Activated effector memory CD4-positive, alpha-beta T cell treated with Interleukin-2 at 50 U/mL for 16 hours (primary cell): ENCODE data around the gene PDK4.
"Not testable (repeated sequence)": the region's sequence is repeated elsewhere in the genome, so short reads cannot be mapped to it uniquely, and the experiment has no call there.

ENCODE experiments used
- DNase-seq: peaks from one replicate; pipeline ENCODE4 v3.0.0-alpha.2; 2020

PDK4 gene

DNA sequence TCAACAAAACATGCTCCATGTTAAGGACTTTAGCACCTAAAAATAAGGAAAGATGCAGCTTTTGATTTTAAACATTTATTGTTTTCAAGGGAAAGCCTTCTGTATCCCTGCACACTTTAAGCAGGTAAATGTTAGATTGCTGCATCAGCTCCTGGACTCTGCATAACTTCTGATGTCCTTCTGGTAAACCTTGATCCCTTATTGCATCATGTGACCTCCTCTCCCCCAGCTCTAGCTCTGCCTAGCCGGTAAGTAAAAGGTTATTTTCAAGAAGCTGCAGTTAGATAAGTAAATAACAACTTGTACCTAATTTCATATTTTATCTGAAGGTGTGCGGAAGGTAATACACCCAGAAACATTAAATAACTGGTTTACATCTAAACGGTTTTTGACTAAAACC lies 37.5 kb downstream of the PDK4 start:
- DNase-seq: no peak

DNA sequence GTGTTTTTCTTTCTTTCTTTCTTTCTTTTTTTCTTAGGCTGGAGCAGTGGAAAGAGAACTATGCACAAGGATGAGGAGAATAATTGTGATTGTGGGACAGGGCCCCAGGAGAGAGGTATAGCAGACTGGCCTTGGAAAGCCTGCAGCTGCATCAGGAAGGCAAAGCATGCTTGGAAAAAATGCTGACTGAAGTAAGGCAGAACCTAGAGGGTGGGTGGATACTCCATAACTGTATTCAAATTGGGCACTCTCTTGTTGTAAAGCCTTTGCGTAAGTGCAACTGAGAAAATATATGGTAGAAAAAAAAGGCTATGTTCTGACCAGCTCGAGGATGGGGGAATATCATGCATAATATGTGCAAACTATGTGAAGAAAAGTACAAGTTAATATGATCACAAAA lies 39.5 kb downstream of the PDK4 start:
- no peak for DNase-seq

DNA sequence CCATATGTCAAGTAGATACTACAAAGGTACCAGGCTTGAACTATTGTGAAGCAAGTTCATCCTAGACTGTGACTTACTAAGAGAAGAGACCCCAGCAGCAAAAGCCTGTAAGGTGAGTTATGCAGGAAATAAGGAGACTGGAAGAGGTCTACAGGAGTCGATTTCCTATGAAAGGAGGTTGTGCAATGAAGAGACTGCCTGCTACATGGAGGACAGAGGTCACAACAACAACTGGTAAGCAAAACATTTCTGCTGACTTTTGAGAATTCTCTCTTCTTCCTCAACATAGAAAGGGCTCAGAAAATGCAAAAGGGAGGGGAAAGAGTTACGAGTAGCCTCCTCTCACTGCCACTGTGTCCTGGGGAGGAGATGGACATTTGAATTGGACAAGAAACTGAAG lies 42.4 kb downstream of the PDK4 start:
- DNase-seq: no peak

DNA sequence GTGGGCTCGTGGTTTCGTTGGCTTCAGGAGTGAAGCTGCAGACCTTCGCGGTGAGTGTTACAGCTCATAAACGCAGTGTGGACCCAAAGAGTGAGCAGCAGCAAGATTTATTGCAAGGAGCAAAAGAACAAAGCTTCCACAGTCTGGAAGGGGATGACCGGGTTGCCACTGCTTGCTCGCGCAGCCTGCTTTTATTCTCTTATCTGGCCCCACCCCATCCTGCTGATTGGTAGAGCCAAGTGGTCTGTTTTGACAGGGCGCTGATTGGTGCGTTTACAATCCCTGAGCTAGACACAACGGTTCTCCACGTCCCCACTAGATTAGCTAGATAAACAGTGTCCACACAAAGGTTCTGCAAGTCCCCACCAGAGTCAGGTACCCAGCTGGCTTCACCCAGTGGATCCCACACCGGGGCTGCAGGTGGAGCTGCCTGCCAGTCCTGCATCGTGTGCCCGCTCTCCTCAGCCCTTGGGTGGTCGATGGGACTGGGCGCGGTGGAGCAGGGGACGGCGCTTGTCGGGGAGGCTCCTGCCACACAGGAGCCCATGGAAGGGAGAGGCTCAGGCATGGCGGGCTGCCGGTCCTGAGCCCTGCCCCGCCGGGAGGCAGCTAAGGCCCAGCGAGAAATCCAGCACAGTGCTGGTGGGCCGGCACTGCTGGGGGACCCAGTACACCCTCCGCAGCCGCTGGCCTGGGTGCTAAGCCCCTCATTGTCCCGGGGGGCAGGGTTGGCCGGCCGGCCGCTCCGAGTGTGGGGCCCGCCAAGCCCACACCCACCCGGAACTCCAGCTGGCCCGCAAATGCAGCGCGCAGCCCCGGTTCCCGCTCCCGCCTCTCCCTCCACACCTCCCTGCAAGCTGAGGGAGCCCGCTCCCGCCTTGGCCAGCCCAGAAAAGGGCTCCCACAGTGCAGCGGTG lies 44.0 kb downstream of the PDK4 start:
- not testable (repeated sequence) for DNase-seq

DNA sequence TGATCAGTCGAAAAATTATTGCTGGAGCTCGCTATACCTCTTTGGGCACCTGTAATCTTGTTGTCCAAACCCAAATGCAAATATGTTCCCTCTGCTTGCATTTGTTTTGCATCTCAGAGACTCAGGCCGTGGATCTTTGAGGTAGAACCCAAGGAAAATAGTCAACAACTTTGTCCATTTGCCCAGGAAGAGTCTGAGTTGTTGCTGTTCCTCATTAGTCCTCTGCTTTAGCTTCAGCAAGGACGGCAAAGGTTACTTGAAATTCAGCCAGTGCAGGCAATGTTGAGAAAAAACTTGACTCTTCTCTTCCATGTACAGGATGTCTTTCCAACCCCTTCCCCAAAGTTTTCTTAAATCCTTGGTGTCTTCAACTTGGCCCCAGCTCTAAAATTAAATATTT lies 45.8 kb downstream of the PDK4 start:
- no peak for DNase-seq

DNA sequence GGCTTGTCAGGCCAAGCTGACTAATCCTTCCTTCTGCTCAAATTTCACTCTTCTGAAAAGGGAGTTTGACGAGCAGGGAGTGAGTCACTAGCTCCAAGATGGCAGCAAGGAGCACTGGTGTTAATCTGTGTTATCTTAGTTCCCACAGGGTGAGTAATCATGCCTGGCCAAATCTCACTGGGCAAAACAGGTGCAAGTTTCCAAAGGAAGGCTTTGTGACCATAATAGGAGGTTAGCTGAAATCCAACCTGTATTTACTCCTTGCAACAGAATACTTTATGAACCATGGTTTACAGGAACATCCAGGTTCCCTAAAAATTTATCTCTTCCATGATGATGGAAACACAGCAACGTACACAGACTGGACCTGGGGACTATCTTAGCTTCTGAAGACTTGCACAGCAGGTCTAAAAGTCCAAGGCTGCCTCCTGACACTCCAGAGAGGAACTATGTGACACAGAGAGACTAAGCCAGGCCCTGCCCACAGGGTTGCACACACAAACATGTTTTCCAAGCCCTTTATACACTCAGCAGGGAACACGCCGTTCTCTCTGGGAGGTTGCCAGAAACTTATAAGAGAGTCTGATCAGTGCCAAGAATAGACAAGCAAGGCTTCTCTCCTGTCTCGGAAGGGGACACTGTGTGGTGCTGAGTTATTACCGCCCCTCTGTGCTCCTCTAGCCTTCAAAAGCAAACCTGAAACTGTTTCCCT lies 46.3 kb downstream of the PDK4 start:
- DNase-seq: no peak

DNA sequence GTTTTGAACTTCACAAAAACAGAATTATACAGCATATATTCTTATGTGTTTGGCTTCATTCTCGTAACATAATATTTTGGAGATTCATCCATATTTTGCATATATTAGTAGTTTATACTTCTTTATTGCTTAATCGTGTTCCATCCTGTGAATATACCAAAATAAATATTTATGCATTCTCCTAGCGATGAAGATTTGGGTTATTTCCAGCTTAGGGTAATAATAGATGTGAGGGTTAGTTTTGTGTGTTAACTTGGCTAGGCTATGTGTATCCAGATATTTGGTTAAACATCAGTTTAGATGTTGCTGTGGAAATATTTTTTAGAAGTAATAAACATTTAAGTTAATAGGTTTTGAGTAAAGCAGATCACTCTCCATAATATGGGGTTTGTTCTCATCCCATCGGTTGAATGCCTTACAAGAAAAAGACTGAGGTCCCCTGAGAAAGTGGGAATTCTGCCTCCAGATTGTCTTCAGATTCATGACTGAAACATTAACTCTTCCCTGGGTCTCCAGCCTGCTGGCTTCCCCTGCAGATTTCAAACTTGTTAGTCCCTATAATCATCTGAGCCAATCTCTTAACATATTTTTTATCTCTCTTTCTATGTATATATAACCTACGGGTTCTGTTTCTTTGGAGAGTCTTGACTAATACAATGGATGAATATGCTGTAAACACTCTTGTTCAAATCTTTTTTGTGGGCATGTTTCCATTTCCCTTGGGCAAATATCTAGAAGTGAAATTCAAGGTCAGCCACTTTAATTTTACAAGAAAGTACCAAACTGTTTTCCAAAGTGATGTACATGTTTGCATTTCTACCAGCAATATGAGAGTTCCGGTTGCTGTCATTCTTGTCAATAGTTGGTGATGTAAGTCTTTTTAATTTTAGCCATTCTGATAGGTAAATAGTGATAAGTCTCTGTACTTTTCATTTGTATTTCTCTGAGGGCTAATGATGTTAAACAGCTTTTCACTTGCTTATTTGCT lies 48.7 kb downstream of the PDK4 start:
- no peak for DNase-seq

DNA sequence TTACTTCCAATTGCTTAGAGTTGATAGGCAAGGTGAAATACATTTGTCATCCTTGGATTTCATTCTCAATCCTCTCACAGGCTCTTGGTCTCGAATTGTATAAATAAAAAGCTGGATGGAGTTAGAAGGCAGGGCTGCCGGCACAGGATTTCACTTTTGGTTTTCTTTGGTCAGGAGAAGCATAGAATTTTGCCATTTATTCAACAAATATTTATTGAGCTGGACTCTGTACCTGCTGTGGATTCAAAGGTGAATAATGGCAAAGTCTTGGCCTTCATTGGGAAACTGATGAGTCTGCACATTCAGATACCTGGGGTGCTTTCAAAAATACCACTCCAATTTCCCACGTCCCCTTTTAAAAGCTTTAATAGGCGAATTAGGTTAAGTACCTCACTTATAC lies 49.7 kb downstream of the PDK4 start:
- no peak for DNase-seq

DNA sequence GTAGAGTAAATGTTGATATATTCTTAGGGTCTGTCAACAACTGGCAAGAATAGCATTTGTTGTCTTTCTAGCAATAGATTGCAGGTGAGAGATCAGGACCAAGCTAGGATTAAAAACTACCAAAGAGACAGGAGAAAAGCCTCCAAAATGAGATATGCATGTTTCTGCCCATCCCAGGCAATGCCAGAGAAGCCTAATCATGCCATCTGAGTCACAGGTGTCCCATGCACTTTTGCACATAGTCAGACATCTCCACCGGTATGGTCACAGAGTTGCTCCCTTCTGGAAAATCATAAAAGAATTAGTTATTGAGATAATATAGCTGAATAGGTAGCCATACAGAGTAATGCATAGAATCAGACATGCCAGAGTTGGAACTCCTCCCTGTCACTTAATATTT lies 50.6 kb downstream of the PDK4 start:
- DNase-seq: no peak

DNA sequence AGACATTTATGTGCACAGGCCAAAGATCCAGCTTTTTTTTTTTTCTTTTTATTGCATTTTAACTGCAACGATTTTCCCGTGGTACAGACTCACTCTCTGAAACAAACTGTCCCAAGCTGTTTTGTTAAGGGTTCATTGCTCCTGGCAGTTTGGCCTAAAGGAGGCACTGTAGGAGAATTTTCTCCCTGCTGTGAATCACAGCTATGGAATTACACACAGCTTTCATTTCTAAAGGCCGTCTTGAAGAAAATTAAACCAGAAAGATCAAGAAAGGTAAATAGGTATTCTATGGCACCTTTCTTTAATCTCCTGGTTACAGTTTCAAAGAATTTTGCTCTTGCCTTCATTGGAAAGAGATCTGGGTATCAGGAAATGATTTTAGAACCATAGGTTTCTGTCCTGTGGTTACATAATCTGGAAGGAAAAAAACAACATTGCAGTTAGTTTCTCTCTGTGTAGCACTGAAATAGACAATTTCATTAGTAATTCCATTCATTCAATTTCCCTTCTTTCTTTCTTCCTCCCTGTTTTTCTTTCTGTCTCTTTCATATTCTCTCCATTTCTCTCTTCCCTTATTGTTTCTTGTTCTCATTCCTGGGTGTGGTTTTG lies 51.2 kb downstream of the PDK4 start:
- DNase-seq: no peak

DNA sequence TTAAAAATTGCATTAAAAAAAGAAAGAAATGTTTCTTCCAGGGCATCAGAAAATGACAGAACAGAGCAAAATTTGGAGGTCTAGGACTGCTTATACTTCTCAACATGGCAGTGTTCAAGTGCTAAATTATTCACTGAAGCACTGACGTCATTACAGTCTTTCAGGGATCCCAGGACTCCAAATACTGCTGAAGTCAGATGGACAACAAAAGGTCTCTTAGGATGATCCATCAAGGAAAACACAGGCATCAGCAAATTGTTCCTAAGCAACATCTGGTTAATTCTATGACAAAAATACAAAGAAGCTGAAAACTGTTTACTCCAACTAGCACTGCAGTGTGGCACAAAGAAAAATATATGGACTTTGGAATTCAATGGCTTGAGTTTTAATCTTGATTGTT lies 52.1 kb downstream of the PDK4 start:
- DNase-seq: no peak

DNA sequence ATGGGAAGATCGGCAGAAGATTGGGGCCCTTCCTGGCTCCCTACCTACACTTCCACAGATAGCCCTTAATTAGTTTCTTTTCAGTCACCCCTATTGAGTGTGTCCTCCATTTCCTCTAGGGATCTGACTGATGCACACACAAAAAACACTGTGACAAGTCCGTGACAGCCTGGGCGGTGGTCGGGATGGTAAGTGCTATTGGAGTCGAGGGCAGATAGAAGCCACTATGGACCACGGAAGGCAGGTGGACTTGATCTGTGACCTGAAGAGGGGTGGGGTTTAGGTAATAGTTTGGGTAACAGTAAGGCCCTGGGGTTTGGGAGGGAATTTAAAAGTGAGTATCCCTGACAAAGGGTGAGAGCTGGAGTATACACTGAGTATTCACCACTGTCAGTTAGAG lies 53.0 kb downstream of the PDK4 start:
- no peak for DNase-seq

DNA sequence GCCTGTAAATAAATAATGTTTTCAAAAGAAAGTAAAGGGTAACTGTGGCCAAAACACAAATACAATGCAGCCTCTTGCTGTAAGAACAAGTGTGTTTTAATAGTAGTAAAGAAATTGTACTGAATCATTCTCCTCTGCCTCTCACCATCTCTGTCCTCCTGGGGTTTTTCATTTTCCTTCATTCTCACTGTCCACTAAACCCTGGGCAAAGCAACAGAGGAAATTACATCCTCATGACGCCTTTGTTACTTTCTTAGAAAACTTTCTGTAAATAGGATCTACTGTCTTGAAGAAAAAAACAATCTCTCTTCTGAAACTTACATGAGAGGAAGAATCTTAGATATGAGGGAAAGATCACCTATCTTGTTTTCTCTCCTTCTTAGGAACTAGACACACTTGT lies 56.0 kb downstream of the PDK4 start:
- DNase-seq: no peak

DNA sequence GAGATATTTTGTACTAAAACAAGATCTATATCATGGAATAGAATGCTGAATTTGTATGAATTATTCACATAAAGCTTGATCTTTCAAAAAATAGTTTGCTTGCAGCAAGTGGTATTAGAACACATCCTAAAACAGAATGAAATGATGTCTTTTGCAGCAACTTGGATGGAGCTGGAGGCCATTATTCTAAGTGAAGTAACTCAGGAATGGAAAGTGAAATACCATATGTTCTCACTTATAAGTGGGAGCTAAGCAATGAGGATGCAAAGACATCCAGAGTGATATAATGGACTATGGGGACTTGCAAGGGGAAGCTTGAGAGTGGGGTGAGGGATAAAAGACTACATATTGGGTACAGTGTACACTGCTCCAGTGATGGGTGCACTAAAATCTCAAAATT lies 56.9 kb downstream of the PDK4 start:
- no peak for DNase-seq

DNA sequence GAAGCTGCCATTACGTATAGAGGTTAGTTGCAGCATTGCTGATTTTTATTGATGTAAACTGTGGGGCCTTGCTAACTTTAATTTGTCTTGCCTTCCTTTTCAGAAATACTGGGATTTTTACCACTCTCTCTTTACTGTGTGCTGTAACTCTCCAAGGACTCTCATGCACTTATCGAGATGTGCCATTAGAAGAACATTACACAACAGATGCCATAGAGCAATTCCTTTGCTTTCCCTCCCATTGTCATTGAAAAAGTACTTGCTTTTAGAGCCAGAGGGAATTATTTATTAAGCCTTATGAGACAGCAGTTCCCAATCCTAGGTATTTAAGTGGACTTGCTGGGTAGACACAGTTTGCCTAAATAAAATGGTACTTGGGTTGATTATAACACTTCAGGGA lies 58.8 kb downstream of the PDK4 start:
- no peak for DNase-seq

DNA sequence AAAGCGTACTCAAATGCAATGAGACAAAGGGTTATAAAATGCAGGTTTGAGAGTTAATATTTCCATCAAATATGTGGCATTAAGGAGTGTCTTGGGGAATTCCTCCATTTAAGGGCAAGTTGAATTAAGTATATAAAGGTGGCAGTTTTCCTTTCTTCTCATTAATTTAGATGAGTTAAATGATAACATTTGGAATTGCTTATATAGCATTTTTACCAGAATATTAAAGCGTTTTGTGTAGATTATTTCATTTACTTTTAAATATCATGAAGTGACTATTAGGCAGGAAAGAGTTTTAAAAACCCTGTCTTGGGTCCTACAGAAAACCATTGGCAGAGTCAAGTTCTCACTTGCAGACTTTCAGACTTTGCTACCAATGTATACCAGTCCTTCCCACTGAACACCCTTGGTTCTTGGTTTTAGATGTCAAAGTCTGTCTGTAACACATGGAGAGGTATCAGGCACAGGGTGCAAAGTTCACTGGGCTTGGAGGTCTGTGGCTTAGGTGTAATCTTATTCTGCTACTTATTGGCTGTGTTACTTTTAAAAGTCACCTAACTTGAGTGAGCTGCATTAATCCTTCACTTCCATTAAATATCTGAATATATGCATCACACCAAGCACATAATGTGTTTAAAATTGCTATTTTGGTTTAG lies 59.5 kb downstream of the PDK4 start:
- DNase-seq: no peak

DNA sequence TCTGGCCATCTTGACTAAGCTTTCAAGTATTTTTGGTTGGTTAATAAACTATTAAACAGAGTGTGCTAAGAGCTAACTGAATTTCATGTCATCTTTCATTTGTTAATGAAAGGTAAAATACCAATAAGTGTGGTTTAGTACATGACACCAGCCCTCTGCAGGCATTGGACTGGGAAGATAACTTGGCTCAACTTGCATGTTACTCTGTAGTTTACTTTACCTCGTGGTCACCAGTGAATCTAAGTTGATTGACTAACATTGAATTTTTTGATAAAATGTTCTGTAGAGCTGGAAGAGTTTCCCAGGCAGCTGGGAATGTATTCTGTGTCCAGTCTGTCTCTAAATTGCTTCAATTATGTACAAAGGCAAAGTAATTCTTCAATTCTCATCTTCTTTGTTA lies 60.7 kb downstream of the PDK4 start:
- no peak for DNase-seq

DNA sequence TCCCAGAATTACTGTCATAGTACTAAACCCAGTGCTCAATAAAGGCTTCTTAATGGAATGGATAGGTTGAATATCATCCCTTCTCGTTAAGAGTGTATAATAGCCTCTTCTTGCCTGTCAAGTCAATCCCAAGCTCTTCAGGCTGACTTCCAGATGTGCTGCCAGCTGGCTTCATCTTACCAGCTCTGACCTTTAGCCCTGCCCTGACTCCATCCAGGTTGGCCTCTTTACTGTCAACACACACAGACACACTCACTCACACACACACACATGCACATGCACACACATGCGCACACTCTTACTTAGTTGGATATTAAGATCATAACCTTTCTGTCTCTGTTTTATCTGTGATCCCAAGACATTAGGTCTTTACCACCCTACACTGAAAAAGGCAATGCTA lies 61.5 kb downstream of the PDK4 start:
- no peak for DNase-seq
